NCI-H146 treated with DMSO at 0.1 percent for 48 hours (cell line): ENCODE results near the gene ITIH2.
"Not testable (repeated sequence)": the region's sequence is repeated elsewhere in the genome, so short reads cannot be mapped to it uniquely, and the experiment has no call there.

Source experiments
- DNase-seq: peaks from one replicate; lab custom pipeline; 2025; ENCODE audit not compliant: unreplicated experiment; lab: John Stamatoyannopoulos, UW

ITIH2 gene

DNA sequence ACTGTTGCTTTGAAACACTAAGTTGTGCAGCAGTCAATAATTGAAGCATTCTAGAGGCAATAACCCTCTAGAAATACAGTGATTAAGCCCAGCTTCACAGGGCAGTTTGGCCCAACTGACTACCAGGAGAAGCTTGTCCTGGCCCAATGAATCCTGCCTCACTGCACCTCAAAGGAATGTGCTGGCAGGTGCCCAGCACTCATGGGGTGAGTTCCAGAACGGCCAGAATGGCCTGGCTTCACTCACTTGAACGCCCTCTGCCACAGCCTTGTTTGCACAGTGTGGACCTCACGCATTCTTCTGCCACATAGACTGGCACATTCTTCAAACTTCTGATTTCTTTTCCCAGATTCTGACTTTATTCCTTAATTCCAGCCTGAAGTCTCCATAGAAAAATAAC, 6.6 kb upstream of the ITIH2 start:
- DNase-seq = no peak

DNA sequence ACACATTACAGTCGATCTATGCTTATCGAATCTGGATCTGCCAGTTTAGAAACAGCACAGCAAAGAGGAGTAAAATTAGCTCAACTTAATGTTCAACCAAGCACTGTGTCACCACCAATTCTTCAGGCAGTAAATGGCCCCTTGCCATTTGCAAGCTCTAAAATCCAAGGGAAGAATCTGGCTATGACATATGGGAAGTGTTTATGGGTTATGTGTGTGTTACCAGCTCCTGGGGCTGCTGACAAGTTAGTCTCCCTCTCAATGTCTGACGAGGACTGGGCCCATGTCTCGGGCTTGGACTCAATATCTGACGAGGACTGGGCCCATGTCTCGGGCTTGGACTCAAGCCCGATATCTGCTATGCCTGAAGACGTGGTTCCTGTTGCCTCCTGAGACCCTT, 5.7 kb upstream of the ITIH2 start:
- no peak for DNase-seq

DNA sequence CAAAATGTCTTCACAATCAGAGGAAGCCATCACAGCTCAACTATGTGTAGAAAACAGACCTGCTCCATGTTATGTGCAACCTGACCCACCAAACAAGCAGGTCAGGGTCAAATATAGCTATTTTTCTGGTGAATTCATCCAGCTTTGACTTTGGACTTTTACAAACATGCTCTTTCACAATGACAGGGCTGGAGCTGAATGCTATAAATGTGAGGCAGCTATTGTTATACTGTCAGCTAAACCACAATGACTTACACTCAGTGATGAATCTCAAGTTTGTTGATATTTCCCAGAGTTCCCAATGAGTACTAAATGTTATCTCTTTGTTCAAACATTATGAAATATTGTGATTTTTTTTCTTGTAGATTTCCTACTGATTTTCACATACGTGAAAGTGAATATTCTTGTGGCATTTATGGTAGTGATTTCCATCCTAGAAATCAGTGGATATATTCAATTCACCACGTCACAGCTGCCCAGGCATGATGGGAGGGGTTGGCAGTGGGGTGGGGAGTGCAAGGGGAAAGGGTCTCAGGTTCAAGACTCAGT, 2.5 kb upstream of the ITIH2 start:
- DNase-seq = no peak

DNA sequence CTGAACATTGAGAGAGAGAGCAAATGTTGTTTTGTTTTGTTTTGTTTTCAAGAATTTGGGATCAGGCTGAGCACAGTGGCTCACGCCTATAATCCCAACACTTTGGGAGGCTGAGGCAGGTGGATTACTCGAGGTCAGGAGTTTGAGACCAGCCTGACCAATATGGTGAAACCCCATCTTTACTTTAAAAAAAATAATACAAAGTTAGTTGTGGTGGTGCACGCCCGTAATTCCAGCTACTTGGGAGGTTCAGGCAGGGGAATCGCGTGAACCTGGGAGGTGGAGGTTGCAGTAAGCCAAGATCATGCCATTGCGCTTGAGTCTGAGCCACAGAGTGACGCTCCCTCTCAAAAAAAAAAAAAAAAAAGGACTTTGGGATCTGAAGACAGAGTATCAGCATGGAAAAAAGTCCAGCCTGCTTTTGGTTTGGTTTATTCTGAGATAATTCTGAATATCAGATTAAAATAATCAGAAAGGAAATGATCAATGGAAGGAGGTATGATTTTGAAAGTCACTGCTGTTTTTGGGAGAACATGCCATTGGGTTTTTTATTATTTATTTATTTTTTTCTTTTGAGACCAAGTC, 1.9 kb upstream of the ITIH2 start:
- no peak for DNase-seq

DNA sequence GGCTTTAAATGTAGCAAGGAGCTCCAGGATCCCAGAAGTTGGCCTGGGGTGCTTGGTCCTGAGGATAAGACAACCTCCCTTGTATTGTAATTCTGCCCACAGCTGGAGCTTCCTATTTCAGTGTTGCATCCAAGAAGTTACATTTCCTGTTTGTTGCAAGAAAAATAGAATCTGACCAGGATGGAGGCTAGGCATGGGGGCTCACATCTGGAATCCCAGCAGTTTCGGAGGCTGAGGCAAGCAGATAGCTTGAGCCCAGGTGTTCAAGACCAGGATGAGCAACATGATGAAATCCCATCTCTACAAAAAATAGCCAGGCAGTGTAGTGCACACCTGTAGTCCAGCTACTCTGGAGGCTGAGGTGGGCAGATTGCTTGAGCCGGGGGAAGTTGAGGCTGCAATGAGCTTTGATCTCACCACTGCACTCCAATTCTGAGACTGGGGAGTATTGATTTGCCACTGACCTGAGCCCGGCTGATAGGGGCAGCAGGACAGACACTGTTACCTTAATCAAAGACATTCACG, 766 bp upstream of the ITIH2 start:
- DNase-seq = no peak

DNA sequence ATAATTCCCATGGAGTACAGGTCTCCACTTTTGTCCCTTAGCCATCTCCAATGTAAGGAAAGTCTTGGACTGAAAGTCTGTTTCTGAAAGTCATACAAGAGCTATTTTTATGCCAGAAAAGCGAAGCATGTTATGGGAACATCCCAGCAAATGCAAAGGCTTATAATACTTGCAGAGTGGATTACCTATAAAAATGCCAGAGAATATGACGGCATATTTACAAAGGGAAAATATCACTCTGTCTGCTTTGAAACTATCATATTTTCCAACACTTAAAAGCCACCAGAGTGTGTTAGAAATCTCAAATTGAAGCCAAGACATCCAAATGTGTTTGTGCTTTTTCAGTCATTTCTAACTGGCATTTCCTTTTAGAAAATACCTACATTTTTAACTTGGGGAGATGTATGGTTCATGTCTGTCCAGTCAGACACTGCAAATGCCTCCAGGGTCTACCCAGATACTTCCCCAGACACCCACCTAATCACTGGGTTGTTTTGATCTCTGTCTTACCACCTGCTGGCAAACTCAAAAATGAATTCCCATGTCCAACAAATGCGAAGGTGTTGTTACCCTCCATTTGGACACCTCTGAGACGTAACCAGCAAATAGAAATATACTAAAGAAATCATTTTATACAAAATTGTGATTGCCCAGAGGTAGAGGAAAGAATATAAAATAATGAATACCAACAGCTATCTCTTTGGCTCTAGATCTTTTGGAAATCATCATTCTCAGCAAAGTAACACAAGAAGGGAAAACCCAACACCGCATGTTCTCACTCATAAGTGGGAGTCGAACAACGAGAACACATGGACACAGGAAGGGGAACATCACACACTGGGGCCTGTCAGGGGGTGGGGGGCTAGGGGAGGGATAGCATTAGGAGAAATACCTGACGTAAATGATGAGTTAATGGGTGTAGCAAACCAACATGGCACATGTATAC, 1.2 kb downstream of the ITIH2 start:
- DNase-seq = no peak

DNA sequence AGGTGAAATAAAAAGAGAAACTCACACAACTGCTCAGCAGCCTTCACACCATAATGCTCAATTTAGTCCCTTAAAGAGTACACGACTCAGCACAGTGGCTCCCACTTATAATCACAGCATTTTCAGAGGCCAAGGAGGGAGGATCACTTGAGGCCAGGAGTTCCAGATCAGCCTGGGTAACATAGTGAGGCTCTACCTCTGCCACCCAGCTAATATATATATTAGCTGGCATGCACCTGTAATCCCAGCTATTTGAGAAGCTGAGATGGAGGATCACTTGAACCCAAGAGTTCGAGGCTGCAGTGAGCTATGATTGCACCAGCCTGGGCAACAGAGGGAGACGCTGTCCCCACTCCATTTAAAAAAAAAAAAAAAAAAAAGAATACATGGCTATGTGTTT, 2.2 kb downstream of the ITIH2 start:
- no peak for DNase-seq

DNA sequence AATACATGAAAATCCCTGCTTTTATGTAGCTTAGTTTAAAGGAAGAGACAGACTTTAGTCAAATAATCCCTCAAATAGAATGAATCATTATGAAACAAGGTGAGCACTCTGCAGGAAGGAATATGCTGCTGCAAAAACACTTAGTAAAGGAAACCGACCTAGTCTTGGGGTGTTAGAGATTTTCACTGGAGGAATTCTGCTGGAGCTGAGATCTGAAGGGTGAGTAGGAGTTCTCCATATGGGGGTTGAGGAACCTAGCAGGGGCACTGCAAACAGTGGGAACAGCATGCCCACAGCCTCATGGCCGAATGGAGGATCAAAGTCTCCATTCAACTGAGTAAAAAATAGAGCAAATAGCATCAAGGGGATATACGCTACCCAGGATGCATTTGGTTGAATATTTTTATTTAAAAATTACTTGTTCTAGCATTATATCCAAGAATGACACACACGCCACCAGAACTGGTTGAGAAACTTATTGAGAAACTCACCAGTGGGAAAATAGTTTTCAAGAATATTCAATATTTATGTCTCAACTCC, 3.5 kb downstream of the ITIH2 start:
- no peak for DNase-seq

DNA sequence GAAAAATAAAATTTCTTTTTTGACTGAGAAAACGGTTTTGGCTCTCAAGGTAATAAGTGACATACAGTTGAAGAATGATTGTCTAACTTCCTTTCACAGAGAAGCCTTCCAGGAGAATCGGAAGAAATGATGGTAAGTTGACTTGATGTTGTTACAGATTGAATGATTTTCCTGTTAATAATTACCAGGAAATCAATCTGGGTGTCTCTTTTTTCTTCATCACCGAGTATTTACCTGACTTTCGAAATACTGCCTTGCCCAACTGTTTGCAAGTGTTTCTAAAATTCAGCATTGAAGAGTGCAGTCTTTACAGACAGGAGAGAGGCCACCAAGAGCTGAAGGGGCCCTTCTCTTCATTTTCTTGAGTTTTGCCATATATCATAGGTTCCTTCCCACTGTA, 4.0 kb downstream of the ITIH2 start:
- DNase-seq = no peak

DNA sequence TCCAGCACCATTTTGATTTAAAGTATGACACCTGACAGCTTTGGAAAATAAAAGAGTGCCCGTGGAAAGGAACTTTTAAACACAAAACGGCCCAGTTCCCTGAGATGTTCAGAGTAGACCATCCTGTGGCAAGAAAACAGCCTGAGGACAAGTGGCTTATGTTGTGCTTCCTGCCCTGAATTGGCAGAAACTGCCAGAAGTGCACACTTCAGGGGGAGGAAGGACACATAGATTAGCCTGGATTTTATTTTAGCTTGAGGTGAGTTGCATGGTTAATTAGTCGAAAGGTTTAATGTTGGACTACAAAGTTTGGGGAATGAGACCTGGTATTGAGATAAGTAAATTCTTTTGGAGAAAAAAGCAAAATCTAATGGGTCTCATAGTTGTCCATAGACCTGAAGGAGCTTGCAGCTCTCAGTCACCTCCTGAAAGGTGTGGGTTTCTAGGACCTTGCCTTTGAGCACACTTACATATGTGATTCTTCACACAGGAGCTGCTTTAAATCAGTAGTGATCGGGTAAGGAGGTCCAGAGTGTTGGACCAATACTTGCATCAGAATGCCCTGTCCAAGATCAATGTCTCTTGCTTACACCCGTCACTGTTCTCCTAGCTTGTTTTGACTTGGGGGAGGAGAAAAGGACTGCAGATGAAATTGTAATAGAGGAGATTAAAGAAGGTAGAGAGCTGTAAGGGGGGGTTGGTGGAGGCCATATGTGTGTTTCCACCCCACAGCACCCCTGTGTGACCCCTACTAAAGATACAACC, 4.9 kb downstream of the ITIH2 start:
- no peak for DNase-seq

DNA sequence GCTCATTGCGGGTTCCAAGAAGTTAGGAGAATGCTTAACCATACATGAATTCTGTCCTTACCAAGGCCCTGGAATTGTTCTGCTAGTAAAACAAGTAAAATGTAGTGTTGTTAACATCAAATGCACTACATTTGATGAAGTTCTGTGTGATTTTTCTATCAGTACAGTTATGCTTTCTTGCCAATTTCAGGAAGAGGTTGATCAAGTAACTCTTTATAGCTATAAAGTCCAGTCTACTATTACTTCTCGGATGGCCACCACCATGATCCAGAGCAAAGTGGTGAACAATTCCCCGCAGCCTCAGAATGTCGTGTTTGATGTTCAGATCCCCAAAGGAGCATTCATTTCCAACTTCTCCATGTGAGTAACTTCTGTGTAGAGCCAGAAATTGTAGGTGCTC, 5.7 kb downstream of the ITIH2 start:
- no peak for DNase-seq

DNA sequence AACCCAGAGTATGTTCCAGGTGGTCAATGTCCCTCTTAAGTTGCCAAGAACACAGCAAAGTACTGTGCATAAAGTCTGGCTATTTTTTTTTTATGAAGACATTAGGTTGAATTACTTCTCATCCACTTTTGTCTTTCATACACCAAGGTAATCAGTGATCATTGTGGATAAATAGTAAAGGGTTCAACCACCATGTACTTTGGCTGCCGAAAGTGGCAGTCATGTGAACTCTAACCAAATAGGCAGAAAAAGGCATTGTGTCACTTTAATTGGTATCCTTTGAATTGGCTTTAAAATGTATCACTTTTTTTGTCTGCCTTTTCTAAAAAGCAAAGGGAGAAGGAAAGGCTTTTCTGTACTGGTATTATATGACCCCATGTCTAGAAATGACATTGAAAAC, 7.3 kb downstream of the ITIH2 start:
- DNase-seq = no peak

DNA sequence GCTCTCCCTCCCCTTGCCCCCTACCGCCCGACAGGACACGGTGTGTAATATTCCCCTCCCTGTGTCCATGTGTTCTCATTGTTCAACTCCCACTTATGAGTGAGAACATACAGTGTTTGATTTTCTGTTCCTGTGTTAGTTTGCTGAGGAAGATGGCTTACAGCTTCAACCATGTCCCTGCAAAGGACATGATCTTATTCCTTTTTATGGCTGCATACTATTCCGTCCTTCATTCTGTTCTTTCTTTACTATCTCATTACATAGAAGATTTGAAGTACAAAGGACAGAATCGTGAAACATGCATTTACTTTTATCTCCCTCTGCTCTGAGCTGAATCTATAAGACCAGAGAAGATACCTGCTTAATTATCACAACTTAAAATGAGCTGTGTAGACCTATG, 8.0 kb downstream of the ITIH2 start:
- DNase-seq = not testable (repeated sequence)

DNA sequence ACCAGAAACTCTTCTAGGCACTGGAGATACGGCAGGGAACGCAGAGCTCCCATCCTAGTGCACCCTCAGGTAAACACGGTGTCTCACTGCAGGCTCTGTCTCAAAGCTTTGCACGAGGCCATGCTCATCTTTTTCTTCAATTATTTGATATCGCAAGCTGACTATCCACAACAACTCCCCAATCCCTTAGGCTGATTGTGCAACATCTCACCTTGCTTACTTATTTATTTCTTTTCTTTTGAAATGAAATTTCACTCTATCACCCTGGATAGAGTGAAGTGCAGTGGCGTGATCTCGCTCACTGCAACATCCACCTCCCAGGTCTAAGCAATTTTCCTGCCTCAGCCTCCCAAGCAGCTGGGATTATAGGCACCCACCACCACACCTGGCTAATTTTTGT, 12.4 kb downstream of the ITIH2 start:
- no peak for DNase-seq

DNA sequence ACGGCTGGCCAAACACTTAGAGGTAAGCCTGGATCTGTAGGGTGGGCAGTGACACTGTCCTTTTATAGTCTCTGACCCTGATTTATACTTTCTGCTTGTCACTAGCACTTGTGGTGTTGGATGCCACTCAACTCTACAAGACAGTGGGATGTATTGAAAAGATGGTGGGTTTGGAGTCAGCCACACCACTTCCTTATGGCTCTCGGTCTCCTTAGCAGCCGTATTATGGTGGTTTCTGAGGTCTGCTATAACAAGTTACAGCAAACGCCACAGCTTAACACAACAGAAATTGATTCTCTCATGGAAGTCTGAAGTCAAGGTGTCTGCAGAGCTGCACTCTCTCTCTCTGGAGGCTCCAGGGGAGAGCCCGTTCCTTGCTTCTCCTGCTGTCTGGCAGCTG, 14.7 kb downstream of the ITIH2 start:
- DNase-seq = no peak

DNA sequence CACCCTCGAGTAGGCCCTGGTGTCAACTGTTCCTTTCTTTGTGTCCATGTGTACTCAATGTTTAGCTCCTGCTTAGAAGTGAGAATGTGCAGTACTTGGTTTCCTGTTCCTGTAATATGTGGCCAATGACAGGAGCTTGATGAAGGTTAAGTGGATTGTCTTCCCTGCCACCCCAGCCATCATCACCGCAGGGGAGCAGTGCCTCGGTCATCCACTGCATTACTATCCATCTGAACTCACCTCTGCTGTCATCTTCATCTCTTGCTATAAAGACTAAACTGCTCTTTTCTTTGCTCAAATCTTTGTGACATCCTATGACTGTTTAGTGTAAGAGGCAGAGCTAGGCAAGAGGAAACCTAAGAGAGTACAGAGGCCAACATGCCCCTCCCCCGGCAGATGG, 15.6 kb downstream of the ITIH2 start:
- DNase-seq = no peak

DNA sequence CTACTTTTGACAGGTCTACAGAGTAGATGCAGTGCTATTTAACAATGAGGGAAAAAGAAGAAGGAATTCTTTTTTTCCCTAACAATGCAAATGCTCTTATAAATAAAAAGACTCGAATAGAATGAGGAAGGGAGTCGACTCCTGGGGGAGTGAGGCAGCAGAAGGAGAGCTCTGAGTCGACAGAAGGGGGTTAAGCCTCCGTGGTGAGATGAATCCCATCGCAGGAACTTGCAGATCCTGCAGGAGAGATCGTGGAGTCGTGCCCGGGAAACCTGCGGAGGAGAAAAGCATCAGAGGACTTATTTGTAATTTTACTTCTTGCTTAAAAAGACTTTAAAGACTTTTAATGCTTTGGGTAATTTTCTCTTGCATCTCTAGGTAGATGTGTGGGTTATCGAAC, 17.4 kb downstream of the ITIH2 start:
- no peak for DNase-seq

DNA sequence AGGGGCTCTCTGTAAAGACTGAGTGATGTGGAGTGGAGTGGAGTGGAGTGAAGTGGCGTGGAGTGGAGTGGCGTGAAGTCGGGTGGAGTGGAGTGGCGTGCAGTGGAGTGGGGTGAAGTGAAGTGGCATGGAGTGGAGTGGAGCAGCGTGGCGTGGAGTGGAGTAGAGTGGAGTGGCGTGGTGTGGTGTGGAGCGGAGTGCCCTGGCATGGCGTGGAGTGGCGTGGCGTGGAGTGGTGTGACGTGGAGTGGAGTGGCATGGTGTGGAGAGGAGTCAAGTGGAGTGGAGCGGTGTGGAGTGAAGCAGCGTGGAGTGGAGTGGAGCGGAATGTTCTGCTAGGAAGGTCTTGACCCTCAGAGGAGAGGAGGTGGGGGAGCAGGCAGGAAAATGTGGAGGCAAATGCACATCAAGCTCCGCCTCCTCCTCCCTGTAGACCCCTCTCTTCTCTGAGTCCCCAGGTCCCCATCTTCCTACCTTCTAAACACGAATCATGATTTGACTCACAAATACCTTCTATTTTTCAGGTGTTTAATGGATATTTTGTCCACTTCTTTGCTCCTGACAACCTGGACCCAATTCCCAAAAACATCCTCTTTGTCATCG, 19.9 kb downstream of the ITIH2 start:
- no peak for DNase-seq

DNA sequence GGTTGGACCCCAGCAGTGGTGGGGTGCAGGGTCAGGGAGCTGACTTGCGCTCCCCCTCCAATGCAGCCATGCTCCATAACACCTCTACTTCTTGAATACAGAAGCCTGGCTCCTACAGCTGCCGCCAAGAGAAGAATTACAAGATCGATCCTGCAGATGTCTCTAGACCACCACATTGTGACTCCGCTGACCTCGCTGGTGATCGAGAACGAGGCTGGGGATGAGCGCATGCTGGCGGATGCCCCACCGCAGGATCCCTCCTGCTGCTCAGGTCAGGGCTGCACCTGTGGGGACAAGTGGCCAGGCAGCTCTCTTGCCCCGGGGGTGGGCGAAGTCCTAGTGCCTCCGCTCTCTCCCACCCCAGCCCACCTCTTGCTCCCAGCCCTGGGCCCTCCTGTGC, 31.7 kb downstream of the ITIH2 start:
- no peak for DNase-seq

DNA sequence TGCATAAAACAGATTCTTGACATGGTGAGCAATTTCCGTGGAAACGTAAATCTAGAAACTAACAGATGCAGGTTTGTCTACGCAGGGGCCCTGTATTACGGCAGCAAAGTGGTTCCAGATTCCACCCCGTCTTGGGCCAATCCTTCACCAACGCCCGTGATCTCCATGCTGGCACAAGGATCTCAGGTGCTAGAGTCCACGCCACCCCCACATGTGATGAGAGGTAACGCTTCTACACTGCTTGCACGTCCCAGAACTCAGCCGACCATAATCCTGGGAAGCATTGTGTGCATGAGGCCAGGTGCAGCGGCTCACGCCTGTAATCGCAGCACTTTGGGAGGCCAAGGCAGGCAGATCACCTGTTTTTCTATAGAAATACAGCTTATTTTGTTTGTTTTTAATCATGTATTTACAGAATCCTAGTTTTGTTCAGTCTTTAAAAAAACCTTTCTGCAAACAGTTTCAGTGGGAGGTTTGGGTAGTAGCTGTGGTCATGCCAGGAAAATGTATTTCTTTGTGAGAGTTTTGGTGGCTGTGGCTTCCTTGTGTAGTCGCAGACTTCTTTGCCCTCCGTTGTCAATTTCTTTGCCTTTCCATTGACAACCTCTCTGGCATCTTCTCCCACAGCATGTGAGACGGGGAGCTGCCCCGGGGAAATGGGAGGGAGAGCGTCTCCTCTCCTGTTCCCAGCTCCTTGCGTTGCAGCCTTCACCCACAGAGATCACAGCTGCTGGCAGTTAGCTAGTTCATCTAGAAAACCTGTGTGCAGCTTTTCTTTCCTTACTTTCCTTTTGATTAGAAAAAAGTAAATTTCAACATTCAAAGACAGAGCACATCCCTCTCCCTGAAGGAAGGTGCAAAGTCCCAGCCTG, 35.7 kb downstream of the ITIH2 start:
- peak; percentile 80 for DNase-seq
